ENCODE measurements around the gene ARFIP2.

DNA sequence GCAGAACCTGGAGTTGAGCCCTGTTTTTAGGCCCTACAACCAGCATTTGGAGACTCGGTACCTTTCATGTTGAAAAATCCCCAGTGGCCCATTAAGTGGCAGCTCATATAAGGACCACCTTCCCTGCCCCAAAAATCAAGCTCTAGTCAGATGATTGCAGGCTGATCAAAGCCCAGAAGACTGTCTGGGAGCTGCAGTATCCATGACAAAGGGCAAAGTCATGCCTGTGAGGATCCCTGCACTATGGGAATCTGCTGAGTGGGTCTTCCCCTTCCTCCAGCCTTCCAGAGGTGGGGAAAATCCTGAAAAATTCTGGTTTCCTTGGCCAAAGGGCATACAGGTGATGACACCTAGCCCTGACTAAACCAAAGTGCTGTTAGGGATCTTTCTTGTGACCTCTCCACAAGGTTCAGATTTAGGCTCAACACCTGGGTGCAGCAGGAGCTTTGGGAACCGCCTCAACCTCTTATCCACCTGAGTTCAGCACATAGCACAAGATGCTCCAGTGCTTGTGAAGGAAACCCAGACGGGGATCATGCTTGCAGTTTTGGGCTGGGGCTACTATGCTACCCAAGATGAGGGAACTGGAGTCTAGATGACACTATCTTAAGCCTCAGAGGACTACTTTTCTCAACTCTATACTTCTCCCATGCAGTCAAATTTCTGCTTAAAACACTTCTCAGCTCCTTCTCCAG is 6.2 kb downstream of the ARFIP2 start:
- TF ChIP-seq POLR2A (IDR thresholded peaks at IDR 0.05) = no peak
- TF ChIP-seq, protein P1, sequence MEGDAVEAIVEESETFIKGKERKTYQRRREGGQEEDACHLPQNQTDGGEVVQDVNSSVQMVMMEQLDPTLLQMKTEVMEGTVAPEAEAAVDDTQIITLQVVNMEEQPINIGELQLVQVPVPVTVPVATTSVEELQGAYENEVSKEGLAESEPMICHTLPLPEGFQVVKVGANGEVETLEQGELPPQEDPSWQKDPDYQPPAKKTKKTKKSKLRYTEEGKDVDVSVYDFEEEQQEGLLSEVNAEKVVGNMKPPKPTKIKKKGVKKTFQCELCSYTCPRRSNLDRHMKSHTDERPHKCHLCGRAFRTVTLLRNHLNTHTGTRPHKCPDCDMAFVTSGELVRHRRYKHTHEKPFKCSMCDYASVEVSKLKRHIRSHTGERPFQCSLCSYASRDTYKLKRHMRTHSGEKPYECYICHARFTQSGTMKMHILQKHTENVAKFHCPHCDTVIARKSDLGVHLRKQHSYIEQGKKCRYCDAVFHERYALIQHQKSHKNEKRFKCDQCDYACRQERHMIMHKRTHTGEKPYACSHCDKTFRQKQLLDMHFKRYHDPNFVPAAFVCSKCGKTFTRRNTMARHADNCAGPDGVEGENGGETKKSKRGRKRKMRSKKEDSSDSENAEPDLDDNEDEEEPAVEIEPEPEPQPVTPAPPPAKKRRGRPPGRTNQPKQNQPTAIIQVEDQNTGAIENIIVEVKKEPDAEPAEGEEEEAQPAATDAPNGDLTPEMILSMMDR (IDR thresholded peaks at IDR 0.05) = no peak

Measured in breast epithelium (tissue), 3 donors.